DMS79 (cell line): ENCODE data around the gene TPST1.
"Not testable (repeated sequence)": the region's sequence is repeated elsewhere in the genome, so short reads cannot be mapped to it uniquely, and the experiment has no call there.

Experiments used
- DNase-seq: peaks from one replicate; lab custom pipeline; 2025; lab: John Stamatoyannopoulos, UW

TPST1 gene

DNA sequence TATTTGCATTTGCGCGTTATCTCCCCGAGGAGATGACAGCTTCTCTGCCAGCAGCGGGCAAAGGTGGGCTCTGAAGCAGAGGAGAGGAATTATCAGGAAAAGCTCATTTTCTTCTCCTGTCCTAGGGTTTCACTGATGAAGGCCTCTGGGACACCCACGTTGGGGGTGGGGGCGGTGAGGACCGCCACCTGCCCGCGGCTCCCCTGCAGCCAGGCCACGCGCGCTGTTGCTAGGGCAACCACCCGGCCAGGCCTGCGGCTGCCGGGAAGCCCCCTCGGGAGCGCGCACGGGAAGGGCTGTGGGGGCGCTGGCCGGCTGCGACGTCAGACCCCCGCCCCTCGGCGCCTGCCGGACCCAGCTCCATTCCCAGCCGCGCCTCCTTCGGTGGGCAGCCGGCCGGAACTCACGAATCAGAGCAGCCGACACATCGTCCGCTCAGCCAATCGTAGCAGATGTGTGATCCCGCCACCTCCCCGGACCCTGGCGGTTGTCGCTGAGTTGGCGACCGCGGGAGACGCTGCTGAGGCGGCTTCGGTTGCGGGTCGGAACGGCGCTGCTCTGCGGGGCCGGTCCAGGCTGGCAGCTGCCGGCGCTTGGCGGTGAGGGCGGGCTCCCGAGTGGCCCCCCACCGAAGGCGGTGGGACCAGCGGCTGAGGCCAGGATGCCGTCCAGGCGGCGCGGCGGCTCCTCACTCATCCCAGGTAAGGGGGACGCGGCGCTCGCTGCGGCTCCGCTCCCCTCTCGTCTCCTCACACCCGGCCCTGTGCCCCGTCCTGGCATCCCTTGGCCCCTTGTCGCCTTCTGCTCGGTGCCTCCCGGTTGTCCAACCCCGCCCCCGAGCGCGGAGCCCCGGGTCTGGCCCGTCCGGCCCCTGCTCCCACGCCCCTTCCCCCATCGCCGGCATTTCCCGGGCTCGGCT is at the start of gene TPST1:
Gene TPST1 (plus strand): TSS at position 513 of the 919 bp plus-strand sequence. CDS start 35,092 bp downstream, outside the sequence.
- peak; percentile 81 for DNase-seq

DNA sequence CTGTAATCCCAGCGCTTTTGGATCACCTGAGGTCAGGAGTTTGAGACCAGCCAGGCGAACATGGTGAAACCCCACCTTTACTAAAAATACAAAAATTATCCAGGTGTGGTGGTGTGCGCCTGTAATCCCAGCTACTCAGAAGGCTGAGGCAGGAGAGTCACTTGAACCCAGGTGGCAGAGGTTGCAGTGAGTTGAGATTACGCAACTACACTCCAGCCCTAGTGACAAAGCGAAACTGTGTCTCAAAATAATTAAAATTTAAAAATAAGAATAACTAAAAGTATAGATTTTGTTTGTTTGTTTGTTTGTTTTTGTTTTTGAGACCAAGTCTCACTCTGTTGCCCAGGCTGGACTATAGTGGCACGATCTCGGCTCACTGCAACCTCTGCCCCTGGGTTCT is 49.1 kb upstream of the TPST1 start:
- DNase-seq, result not testable (repeated sequence)

DNA sequence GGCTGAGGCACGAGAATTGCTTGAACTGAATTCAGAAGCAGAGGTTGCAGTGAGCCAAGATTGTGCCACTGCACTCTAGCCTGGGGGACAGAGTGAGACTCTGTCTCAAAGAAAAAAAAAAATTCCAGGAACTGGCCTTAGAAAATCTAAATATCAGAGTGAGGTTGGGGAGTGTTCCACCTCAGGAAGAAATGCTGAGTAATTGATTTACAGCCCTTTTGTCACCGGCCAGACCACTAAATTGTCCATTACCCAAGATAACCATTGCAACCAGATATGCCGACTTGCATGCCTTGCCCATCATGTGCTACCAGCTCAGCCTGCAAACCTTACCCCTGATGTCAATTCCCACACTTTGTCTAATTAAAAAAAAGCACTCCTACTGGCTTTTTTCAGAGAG is 48.1 kb upstream of the TPST1 start:
- DNase-seq, result no peak

- no peak for DNase-seq
These were observed 42.5 kb upstream of the TPST1 start for GRCh38 chr7:66162622-66163021.

- DNase-seq, result no peak
These were observed 41.9 kb upstream of the TPST1 start for GRCh38 chr7:66163186-66163610.

- DNase-seq, result no peak
These were observed 40.8 kb upstream of the TPST1 start for GRCh38 chr7:66164356-66164755.

- peak; percentile 42 for DNase-seq
These were observed 37.3 kb upstream of the TPST1 start for GRCh38 chr7:66167773-66168387.

DNA sequence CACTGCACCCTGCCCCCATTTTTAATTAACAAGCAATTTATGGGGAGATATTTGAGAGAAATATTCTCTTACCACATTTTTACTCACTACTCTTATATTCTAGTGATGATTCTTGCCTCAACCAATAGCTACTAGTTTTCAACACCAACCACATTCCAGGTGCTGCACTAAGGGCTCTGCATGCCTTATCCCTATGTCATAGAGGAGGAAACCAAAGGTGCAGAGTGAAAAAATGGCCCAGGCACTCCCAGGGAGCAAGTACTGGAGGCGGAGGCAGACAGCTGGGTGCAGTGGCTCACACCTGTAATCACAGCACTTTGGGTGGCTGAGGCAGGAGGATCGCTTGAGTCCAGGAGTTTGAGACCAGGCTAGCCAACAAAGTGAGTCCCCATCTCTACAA is 35.5 kb upstream of the TPST1 start:
- no peak for DNase-seq

- peak; percentile 65 for DNase-seq
These were observed 34.6 kb upstream of the TPST1 start for GRCh38 chr7:66170309-66171231.

DNA sequence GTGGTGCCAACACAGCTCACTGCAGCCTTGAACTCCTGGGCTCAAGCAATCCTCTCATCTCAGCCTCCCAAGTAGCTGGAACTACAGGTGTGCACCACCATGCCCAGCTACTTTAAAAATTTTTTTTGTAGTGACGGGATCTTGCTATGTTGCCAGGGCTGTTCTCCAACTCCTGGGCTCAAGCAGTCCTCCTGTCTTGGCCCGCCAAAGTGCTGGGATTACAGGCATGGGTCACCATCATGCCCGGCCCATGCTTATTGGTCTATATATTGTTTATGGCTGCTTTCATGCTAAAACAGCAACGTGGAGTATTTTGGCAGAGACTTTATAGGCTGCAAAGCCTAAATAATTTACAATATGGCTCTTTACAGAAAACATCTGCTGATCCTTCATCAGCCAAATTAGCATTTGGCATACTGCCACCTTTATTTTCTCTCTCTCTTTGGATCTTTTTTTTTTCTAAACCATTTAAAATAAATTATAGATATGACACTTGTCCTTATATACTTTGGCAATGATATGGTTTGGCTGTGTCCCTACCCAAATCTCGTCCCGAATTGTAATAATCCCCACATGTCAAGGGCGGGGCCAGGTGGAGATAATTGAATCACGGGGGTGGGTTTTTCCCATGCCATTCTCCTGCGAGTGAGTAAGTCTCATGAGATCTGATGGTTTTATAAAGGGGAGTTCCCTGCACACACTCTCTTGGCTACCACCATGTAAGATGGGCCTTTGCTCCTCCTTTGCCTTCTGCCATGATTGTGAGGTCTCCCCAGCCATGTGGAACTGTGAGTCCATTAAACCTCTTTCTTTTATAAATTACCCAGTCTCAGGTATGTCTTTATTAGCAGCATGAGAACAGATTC is 32.4 kb upstream of the TPST1 start:
- DNase-seq, result peak; percentile 7

DNA sequence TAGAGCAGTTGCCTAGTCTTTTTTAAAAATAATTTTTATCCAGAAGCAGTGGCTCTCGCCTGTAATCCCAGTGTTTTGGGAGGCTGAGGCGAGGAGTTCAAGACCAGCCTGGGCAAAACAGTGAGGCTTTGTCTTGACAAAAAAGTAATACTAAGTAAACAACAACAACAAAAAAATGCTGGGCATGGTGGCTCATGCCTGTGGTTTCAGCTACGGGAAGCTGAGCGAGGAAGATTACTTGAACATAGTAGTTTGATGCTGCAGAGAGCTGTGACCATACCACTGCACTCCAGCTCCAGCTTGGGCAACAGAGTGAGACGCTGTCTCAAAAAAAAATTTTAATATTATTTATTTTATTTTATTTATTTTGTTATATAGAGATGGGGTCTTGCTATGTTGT is 31.3 kb upstream of the TPST1 start:
- DNase-seq, result no peak

GRCh38 chr7:66175006-66175405 is 30.1 kb upstream of the TPST1 start:
- not testable (repeated sequence) for DNase-seq

DNA sequence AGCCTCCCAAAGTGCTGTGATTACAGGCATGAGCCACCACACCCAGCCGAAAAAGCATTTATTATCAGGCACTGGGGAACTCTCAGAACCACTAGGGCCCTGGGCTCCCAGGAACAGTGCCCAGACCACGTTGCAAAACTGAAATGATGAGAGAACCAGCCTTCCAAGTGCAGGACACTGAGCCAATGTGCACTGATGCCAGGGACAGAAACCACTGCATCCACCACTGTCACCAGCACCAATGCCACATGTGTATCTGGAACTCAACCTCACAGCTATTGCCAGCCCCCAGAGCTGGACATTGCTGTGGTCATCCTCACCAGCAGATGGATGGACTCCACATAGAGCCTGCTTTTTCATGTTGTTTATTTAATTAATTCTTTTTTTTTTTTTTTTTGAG is 28.2 kb upstream of the TPST1 start:
- DNase-seq, result no peak

DNA sequence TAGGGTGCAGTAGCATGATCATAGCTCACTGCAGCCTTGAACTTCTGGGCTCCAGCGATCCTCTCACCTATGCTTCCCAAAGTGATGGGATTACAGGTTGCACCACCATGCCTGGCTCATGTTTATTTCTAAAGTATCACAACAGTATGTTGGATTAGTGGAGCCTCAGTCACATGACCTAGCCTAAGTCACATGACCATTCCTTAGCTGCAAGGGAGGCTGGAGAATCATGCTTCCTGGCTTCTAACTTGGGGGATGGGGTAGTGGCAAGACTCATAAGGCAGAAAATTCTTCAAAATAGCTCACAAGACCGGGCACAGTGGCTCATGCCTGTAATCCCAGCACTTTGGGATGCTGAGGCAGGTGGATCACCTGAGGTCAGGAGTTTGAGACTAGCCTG is 26.9 kb upstream of the TPST1 start:
- no peak for DNase-seq

- no peak for DNase-seq
These were observed 23.8 kb upstream of the TPST1 start for GRCh38 chr7:66181329-66181728.

- no peak for DNase-seq
These were observed 23.3 kb upstream of the TPST1 start for GRCh38 chr7:66181845-66182244.

DNA sequence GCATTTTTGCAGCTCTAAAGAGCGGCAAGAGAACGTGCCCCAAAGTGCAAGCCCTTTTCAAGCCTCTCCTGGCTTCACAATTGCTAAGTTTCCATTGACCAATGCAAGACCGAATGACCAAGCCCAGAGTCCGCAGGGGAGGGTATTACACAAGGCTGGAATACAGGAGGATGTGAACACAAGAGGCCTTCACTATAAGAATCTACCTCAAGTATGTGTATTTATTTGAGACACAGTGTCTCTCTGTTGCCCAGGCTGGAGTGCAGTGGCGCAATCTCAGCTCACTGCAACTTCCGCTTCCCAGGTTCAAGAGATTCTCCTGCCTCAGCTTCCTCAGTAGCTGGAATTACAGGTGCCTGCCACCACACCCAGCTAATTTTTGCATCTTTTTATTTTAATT is 22.2 kb upstream of the TPST1 start:
- DNase-seq, result no peak

DNA sequence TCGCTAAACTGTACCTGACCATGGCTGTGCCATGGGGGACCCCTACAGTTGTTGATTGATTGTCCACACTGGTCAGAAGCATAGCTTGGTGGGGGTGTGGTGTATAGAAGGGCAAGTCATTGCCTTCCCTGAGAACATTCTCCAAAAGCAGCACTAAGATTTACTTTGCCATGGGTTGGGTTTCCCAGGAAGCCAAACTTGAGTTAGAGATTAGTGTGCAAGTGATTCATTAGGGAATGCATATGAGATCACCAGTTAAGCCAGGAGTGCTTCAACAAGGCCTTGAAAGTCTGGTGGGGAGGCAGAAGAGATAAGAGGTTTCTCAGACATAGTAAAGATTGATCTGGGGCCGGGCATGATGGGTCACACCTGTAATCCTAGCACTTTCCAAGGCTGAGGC is 21.4 kb upstream of the TPST1 start:
- no peak for DNase-seq

DNA sequence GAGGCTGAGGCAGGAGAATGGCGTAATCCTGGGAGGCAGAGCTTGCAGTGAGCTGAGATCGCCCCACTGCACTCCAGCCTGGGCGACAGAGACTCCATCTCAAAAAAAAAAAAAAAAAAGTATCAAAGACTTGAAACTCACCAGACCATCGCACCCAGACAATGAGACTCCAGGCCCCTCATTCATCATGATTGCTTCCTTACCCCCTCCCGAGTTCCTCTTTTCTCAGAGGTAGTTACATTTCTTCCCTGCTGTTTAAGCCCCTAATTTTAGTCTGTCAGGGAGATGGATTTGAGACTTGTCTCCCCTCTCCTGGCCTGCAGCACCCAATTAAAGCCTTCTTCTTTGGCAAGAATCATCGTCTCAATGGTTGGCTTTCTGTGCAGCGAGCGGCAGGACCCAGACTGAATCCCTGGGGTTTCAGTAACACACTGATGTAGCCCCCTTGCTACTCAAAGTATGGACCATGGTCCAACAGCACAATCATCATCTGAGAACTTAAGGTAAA is 19.4 kb upstream of the TPST1 start:
- no peak for DNase-seq

DNA sequence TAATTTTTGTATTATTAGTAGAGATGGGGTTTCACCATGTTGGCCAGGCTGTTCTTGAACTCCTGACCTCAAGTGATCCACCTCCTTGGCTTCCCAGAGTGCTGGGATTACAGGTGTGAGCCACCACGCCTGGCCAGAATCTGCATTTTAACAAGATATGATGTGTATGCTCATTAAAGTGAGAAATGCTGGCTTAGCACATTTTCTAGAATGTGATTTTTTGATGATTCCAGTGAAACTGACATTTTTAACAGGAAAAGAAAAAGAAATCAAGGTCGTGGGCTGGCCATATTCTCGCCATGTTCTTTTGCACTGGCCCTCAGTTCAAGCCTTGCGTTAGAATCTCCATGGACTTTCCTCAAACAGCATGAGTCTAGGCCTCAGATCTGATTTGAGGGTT is 18.1 kb upstream of the TPST1 start:
- DNase-seq, result no peak

GRCh38 chr7:66187905-66188304 is 17.2 kb upstream of the TPST1 start:
- no peak for DNase-seq
